CD4-positive, alpha-beta T cell (primary cell): ENCODE measurements around the gene ZMYND15. TPM values are rescaled to one million over a fixed set of nuclear protein-coding genes. Genes with fewer than 3 reads are reported as not detected.

ENCODE experiments used
- ATAC-seq: fragments of 200-7000 bp; cut with Tn5 transposase; one replicate; pipeline ENCODE4 v1.10.0; 2022; ENCODE audit warnings: mild to moderate bottlenecking; ENCODE audit not compliant: poor library complexity
- CTCF ChIA-PET: fragments of 350-600 bp; sonication (Branson Sonifier 250); formaldehyde crosslinking; loops from one replicate; lab custom pipeline; 2021; ENCODE audit warnings: antibody characterized with exemption, inconsistent platforms; lab: Charles Lee
- POLR2A ChIA-PET: fragments of 350-600 bp; sonication (Branson Sonifier 250); formaldehyde crosslinking; loops from one replicate; lab custom pipeline; 2021; ENCODE audit warnings: antibody characterized with exemption, inconsistent platforms; lab: Charles Lee
- DNase-seq, 14 experiments: peaks; one replicate each; pipeline ENCODE4 v3.0.0-alpha.2; 2013 to 2020; ENCODE audit warnings: mixed read lengths in 2 of 14
- H3K27ac ChIP-seq, 2 donors: one replicate each; pipeline versions ENCODE4 v1.5.1 to v1.7.0; 2013; ENCODE audit warnings: low read length in 2 of 2, low read depth in 1 of 2, mild to moderate bottlenecking in 1 of 2
- H3K27me3 ChIP-seq, 2 experiments: 1 replicate in 1 of 2; 2 replicates in 1 of 2; pipeline versions ENCODE4 v1.6.1 to v1.7.0; 2013; ENCODE audit warnings: low read length in 2 of 2, control low read depth in 1 of 2, mild to moderate bottlenecking in 1 of 2, moderate library complexity in 1 of 2; ENCODE audit not compliant: insufficient read depth in 2 of 2, control insufficient read depth in 1 of 2
- H3K36me3 ChIP-seq: one replicate; pipeline ENCODE4 v1.6.1; 2013; ENCODE audit warnings: low read length, control low read depth; ENCODE audit not compliant: insufficient read depth
- H3K4me1 ChIP-seq: one replicate; pipeline ENCODE4 v1.6.1; 2013; ENCODE audit warnings: low read length, control low read depth; ENCODE audit not compliant: insufficient read depth
- H3K4me3 ChIP-seq: one replicate; pipeline ENCODE4 v1.5.1; 2013; ENCODE audit warnings: mild to moderate bottlenecking, low read length, moderate library complexity
- H3K9me3 ChIP-seq, 2 experiments: 1 replicate in 1 of 2; 2 replicates in 1 of 2; pipeline versions ENCODE4 v1.6.1 to v1.7.0; 2013; ENCODE audit warnings: low read length in 2 of 2, mild to moderate bottlenecking in 2 of 2, control low read depth in 1 of 2, moderate library complexity in 1 of 2; ENCODE audit not compliant: control insufficient read depth in 1 of 2, insufficient read depth in 1 of 2
- H3K27ac Mint-ChIP-seq: one replicate; pipeline ENCODE4 v1.8.0; 2020; ENCODE audit warnings: mixed read lengths
- H3K27me3 Mint-ChIP-seq: one replicate; pipeline ENCODE4 v1.8.0; 2021; ENCODE audit warnings: mixed read lengths
- H3K36me3 Mint-ChIP-seq: one replicate; pipeline ENCODE4 v1.8.0; 2021; ENCODE audit warnings: low read depth, mixed read lengths
- H3K4me1 Mint-ChIP-seq: one replicate; pipeline ENCODE4 v1.8.0; 2021; ENCODE audit warnings: low read depth, mixed read lengths
- H3K4me3 Mint-ChIP-seq: one replicate; pipeline ENCODE4 v1.8.0; 2020; ENCODE audit warnings: mild to moderate bottlenecking, mixed read lengths
- H3K9me3 Mint-ChIP-seq: one replicate; pipeline ENCODE4 v1.8.0; 2020; ENCODE audit warnings: mixed read lengths
- CTCF ChIP-seq: fragments of 200-600 bp; IDR thresholded peaks from one replicate; pipeline ENCODE4 v1.8.0; 2022; ENCODE audit warnings: antibody characterized with exemption, mild to moderate bottlenecking
- intact Hi-C, 2 experiments: fragments of 100-400 bp; cut with DNase I in 1 of 2; cut with micrococcal nuclease in 1 of 2; formaldehyde crosslinking; loops; one replicate each; pipeline versions ENCODE4 v1.15.1 to v1.9.0; 2023 to 2025; cut with DNase I, micrococcal nuclease
- total RNA-seq, 174 experiments: library from RNA in 2 of 174; stranded (reverse) in 2 of 174; gene quantifications; one replicate each; pipeline ENCODE4 v1.2.3 and lab custom pipeline; 2021 to 2026

ZMYND15 gene
- total RNA-seq, 2 experiments from 2014 or later, result 3.1 to 3.3 TPM

GRCh38 chr17:4709794-4710692 is 29.6 kb upstream of the ZMYND15 start, which contains the start of gene ARRB2:
Gene ARRB2, plus strand, starts transcription at chr17:4710632. Its CDS starts 90 bp downstream, at chr17:4710722.
- H3K27ac Mint-ChIP-seq, result peak within 1 kb of the TSS; percentile 83
- peaks cover 3% of the 10 kb centered on the region for H3K36me3 Mint-ChIP-seq
- ChIA-PET POLR2A (interaction anchor here (0.8 to 3.2 kb wide), 23 partner anchors 8 to 710 kb away, joined by 3 to 27 read pairs (median 5); partner anchors contain the start of genes C17orf107, CHRNE, MED11 and MINK1), CTCF (interaction anchor here (0.6 to 2.7 kb wide), 24 partner anchors 9 to 339 kb away, joined by 3 to 30 read pairs (median 4); partner anchors contain the start of genes C17orf107, CHRNE, CXCL16 and GLTPD2)
- no peaks in the 10 kb centered on the region for H3K9me3 ChIP-seq
- peaks cover 52% of the 10 kb centered on the region for H3K4me1 ChIP-seq
- H3K4me3 ChIP-seq, result peak within 1 kb of the TSS; percentile 90
- H3K27me3 Mint-ChIP-seq, result no peaks in the 10 kb centered on the region
- ATAC-seq, result peak; percentile 79
- TF ChIP-seq CTCF, result peak; percentile 86
- DNase-seq, result peak; percentile 97 to 100 (median 99)
- H3K27ac ChIP-seq, result peak within 1 kb of the TSS; percentile 82 to 92
- intact Hi-C loops, result loop anchor here (1.0 to 10.0 kb wide), 8 partner anchors 21 to 365 kb away; partner anchors contain the start of genes MED11 (in 2 of the 2), PFN1 (in 2 of the 2), PLD2 (in 1 of the 2) and ZFP3 (in 1 of the 2)
- no peaks in the 10 kb centered on the region for H3K27me3 ChIP-seq
- peak within 1 kb of the TSS; percentile 98 for H3K4me3 Mint-ChIP-seq
- no peaks in the 10 kb centered on the region for H3K36me3 ChIP-seq
- no peaks in the 10 kb centered on the region for H3K9me3 Mint-ChIP-seq
- peaks cover 59% of the 10 kb centered on the region for H3K4me1 Mint-ChIP-seq

GRCh38 chr17:4710693-4711634 is 28.7 kb upstream of the ZMYND15 start:
- Histone ChIP-seq H3K27me3 (no peaks in the 10 kb centered on the region), H3K27ac (peak overlapping the region; percentile 82 to 92), H3K4me1 (peaks cover 58% of the 10 kb centered on the region), H3K4me3 (peak overlapping the region; percentile 90), H3K36me3 (peaks cover 6% of the 10 kb centered on the region), H3K9me3 (no peaks in the 10 kb centered on the region)
- H3K36me3 Mint-ChIP-seq, result peaks cover 12% of the 10 kb centered on the region
- ChIA-PET POLR2A (interaction anchor here (0.7 to 3.2 kb wide), 20 partner anchors 9 to 256 kb away, joined by 3 to 27 read pairs (median 6); partner anchors contain the start of genes C17orf107, MED11, MINK1 and PFN1), CTCF (interaction anchor here (0.7 to 2.7 kb wide), 21 partner anchors 10 to 338 kb away, joined by 3 to 30 read pairs (median 6); partner anchors contain the start of genes C17orf107, CHRNE, CXCL16 and GLTPD2)
- H3K27me3 Mint-ChIP-seq, result no peaks in the 10 kb centered on the region
- TF ChIP-seq CTCF, result no peak
- intact Hi-C loops, result loop anchor here (1.0 to 10.0 kb wide), 8 partner anchors 20 to 364 kb away; partner anchors contain the start of genes MED11 (in 2 of the 2), PFN1 (in 2 of the 2), PLD2 (in 1 of the 2) and ZFP3 (in 1 of the 2)
- DNase-seq (peak in 13 of 14 experiments; percentile 33 to 87 (median 56)), ATAC-seq (no peak)
- H3K4me1 Mint-ChIP-seq, result peaks cover 67% of the 10 kb centered on the region
- no peaks in the 10 kb centered on the region for H3K9me3 Mint-ChIP-seq
- H3K4me3 Mint-ChIP-seq, result peak overlapping the region; percentile 98
- peak overlapping the region; percentile 83 for H3K27ac Mint-ChIP-seq
